PC-9 (cell line): ENCODE results near the gene HDGFL2.

ENCODE experiments used
- EZH2 ChIP-seq: fragments of 200-600 bp; sonication (generic); IDR thresholded peaks from 2 replicates; pipeline ENCODE4 v1.8.0; 2017; ENCODE audit warnings: antibody characterized with exemption, low read depth
- TF ChIP-seq, protein P1 (sequence below): fragments of 200-600 bp; sonication (generic); conservative IDR thresholded peaks from 2 replicates; pipeline ENCODE4 v1.6.1; 2017; ENCODE audit warnings: mixed run types, antibody characterized with exemption, mild to moderate bottlenecking, moderate library complexity

DNA sequence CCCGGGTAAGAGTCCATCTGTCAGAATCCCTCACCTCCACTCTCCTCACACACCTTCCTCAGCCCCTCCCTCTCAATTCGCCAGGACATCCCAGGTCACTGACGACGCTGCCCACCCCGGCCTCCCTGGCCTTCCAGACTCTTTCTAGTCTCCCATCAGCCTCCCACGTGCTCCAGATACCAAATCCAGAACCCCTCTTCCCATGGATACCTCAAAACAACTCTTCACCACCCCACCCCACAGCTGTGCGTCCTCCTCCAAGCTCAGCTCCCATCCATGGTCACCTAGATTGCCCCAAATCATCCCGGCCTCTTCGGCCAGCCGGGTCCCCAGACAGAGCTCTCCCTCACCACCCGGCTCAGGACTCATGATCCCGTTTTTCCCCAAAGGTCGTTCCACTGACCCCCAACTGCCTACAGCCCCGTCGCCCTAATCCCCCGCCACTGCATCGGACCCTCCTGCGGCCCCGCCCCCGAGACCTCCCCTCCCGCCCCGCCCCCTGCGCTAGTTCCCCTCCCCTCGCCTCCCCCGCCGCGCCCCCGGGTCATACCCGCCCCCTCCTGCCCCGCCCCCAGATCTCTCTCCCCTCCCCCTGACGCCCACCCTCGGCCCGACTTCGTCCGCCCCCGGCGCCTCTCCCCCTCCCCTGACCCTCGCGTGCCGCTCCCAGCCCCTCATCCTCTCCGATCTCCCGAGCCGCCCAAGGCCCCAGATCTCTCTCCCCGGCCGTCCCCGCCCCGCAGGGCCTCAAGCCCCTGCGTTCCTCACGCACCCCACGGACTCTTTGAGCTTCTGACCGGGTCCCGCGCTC lies 15.0 kb upstream of the HDGFL2 start:
- TF ChIP-seq, protein P1, sequence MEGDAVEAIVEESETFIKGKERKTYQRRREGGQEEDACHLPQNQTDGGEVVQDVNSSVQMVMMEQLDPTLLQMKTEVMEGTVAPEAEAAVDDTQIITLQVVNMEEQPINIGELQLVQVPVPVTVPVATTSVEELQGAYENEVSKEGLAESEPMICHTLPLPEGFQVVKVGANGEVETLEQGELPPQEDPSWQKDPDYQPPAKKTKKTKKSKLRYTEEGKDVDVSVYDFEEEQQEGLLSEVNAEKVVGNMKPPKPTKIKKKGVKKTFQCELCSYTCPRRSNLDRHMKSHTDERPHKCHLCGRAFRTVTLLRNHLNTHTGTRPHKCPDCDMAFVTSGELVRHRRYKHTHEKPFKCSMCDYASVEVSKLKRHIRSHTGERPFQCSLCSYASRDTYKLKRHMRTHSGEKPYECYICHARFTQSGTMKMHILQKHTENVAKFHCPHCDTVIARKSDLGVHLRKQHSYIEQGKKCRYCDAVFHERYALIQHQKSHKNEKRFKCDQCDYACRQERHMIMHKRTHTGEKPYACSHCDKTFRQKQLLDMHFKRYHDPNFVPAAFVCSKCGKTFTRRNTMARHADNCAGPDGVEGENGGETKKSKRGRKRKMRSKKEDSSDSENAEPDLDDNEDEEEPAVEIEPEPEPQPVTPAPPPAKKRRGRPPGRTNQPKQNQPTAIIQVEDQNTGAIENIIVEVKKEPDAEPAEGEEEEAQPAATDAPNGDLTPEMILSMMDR = no peak
- no peak for TF ChIP-seq EZH2
